GM19099 (cell line): ENCODE results near the gene CPB2.

Source experiments
- POLR2A ChIP-seq: IDR thresholded peaks from 3 replicates; pipeline ENCODE4 v1.6.1; 2011; ENCODE audit warnings: low read depth; ENCODE audit not compliant: insufficient read length; ENCODE audit errors: extremely low read depth

Gene CPB2

DNA sequence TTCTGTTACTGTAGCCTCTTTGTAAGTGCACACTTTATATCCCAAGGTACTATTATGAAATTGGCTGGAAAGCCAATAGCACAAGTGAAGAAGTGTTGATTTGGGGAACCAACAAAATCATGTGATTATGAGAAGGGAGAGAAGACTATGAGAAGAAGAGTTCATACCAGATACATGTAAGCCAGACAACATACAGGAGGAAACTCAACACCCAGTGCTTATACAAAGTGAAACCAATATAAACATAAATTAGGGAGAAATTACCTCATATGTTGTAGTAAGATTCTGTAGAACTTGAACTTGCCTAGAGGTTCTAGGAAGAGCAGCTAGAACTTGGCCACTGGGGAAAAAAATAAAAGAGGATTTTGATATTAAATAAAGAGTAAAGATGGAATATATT is 17.4 kb downstream of the CPB2 start:
- no peak for TF ChIP-seq POLR2A

DNA sequence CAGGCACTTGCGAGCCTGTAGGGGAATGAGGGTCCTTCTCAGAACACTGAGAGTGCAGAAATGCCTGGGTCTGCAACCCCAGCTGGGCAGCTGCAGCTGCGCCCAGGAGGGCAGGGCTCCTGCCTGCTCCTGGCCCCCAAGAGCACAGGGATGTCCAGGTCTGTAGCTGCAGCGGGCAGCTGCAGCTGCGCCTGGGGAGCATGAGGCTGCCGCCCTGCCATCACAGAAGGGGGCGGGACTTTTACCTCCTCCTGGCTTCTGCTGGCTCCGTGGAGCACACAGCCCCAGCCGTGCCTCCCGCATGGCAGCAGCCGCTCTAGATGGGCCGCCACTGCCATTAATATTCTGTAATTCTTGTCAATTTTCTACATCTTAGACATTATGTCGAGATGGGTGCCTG is 17.8 kb downstream of the CPB2 start:
- no peak for TF ChIP-seq POLR2A

DNA sequence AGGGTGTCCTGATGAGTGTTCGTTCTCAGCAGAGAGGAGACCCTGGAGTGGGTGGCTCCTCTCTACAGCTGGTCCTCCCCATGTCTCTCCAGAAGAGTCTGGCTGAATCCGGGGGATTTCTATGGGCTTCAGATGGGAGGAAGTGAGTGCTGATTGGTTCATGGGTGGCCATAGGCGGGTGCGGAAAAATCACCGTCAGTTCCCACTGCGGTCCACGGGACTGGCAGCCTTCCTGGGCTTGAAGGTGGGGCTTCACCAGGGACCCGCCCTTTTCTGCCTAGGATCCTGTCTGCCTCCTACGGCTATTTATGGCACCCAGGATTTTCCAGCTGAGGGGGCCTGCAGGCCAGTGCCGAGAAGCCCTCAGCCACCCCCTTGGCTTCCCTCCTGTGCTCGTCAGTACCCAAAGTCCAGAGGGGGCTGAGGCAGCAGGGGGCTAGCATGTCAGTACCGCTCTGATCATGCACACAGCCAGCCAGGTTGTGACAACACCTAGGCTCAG is 18.4 kb downstream of the CPB2 start:
- TF ChIP-seq POLR2A: no peak

DNA sequence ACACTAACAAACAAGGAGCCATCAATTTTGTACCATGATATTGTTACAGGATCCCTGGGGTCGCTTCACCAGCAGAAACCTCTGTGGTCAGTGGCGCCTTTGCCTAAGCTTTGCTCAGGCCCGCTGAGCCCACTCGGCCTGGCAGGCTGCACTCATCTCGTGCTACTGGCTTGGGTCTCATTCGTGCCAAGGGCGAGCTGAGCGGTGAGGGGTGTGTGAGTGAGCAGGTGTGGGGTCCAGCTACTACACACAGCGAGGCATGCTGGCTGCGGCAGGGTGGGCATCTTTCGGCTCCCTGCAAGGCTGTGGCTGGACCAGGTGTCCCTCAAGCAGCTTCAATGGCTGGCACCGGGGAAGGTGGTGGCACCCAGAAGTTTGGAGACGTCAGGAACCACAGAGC is 19.1 kb downstream of the CPB2 start:
- TF ChIP-seq POLR2A: no peak

DNA sequence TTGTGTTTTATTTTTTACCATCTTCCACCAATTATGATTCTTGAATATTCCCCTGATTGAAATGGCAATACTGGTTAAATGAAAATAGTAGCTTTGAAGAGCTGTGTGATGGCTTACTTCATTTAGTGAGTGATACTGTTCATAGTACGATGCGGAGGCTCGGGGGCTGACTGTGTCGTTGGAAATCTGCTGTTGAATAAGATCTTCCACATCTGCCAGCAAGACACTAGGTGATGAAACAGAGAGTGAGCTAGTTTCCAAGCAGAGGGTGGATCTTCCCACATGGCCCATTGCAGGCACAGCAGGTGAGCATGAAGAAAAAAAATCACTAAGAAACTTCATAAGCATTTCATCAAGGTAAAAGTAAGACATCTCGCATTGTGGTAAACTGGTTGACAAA is 22.5 kb downstream of the CPB2 start:
- TF ChIP-seq POLR2A: no peak

DNA sequence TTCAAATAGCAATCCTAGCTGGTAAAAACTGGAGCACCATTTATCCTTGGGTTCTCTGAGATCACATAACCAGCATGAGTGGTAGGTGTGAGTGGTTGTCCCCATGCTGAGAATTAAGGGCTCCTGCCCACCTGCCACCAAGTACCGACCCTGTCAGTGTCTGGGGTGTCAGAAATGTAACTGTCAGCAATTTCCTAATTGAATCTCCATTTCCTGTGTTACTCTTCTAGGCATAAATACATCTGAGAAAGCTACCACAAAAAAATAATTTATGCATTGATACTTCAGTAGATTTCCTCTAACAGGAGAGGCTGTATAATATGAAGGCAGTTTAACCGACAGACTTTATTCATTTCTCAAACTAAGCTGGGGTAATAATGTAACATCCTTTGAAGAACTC is 25.1 kb downstream of the CPB2 start:
- TF ChIP-seq POLR2A: no peak

DNA sequence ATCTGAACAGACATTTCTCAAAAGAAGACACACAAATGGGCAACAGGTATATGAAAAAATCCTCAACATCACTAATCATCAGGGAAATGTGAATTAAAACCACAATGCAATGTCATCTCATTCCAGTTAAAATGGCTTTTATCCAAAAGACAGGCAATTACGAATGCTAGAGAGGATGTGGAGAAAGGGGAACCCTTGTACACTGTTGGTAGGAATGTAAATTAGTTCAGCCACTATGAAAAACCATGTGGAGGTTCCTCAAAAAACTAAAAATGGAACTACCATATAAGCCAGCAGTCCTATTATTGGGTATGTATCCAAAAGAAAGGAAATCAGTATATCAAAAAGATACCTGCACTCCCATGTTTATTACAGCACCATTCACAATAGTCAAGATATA is 27.6 kb downstream of the CPB2 start:
- no peak for TF ChIP-seq POLR2A

DNA sequence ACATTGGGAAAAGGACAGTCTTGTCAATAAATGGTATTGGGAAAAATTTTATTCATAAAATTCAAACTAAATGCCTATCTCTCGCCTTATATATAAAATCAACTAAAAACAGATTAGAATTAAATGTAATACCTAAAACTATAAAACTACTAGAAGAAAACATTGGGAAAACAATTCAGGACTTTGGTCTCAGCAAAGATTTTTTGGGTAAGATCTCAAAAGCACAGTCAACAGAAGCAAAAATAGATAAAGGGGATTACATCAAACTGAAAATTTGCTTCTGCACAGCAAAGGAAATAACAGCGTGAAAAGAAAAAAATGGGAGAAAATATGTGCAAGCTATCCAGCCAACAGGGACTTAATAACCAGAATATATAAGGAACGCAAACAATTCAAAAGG is 28.0 kb downstream of the CPB2 start:
- no peak for TF ChIP-seq POLR2A

DNA sequence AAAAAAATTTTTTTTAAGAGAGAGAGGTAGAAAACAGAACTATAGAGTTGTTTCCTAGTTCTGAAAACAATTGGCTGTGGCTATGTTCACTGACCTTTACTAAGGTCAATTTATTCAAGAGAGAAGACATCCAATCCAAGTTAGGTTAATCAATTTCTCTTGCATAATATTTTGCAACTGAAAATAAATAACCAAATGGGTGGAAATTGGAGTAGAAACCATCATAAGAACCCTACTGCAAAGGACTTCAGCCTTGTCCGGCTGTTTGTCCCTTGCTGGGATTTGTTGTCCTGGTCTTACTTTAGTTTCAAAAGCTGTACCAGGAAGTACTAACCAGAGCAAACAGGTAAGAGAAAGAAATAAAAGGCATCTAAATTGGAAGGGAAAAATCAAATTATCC is 29.0 kb downstream of the CPB2 start:
- TF ChIP-seq POLR2A: no peak

DNA sequence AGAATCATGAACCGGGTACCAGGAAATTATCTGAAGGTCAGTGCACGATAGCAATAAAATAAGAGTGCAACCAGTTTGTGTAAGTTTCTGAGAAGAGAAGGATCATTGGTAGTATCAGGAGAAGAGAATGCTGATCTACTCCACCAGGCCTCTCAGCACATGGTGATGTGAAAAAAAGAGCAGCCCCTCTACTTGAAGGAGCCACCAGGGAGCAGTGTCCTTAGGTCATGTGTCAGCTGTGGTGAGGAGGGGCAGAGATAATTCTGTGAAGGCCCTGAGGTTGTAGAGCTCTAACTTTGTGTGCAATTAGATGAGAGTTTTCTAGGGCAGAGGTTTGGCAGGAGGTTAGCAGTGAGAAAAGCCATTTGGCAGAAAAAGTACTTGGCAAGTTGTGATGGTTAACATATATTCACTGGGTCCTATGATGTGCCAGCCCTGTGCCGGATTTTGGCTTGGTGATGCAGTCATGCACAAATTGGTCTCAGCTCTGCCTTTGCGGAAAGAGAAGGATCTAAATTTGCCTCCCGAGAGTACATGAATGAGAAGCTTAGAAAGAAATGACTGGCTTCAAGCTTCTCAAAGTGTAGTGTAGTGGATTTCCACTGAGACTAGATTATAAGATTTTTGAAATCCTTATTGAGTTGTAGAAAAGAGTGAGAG is 33.1 kb downstream of the CPB2 start:
- TF ChIP-seq POLR2A: no peak

DNA sequence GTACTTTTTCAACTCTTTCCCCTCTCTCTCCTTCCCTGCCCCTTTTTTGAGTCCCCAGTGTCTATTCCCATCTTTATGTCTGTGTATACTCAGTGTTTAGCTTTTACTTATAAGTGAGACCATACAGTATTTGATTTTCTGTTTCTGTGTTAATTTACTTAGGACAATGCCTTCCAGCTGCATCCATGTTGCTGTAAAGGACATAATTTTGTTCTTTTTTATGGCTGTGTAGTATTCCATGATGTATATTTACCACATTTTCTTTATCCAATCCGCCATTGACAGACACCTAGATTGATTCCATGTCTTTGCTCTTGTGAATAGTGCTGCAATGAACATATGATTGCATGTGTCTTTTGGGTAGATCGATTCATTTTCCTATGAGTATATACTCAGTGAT is 41.5 kb downstream of the CPB2 start:
- TF ChIP-seq POLR2A: no peak

DNA sequence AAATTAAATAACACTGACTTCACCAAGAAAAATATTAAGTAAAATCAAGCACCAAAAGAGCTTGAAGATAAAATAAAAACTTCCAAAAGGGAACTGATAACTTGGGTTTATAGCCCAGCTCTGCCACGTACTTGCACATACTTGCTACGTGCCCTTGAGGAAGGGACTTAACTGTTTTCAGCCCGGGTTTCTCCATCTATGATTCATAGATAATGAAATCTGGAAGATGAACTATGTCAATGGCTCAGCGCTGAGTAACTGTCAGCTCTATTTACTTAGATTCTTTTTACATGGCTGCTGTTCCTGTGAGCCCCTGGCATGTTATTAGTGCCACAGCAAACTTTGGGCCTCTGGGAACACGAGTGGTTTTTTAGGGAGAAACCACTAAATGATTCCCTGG is 42.6 kb downstream of the CPB2 start:
- TF ChIP-seq POLR2A: no peak

DNA sequence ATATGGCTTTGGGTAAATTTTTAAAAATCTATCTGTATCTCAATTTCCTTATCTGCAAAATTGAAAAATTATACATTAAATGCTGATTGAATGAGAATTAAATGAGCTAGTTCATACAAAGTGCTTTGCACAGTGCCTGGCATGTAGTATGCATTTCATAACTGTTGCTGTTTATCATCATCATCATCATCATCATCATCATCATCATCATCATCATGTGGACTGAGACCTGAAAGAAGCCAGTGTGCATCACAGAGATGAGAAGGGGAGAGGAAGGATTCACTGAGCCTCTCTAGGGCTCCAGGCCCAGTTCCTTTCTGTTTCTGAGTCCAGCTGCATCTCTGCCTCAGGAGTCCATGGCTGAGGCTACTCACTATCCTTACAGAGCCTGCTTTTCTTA is 45.4 kb downstream of the CPB2 start:
- no peak for TF ChIP-seq POLR2A

DNA sequence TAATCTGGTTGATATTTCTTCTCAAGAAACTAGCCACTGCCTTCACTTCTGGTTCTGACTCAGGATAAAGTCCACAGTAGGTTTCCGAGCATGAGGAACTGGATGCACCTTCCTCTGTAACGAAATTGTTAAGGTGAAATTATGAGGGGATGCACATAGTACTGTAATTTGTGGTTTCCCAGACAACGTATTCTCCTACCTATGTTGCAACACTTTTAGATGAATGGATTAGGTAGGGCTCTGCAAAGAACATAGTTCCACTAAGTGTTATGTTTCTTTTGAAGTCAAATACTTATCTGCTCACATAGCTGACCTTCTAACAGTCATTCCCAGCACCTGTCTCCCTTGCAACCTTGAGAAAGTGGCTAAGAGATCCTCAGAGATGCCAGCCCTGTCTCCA is 46.6 kb downstream of the CPB2 start:
- TF ChIP-seq POLR2A: no peak

DNA sequence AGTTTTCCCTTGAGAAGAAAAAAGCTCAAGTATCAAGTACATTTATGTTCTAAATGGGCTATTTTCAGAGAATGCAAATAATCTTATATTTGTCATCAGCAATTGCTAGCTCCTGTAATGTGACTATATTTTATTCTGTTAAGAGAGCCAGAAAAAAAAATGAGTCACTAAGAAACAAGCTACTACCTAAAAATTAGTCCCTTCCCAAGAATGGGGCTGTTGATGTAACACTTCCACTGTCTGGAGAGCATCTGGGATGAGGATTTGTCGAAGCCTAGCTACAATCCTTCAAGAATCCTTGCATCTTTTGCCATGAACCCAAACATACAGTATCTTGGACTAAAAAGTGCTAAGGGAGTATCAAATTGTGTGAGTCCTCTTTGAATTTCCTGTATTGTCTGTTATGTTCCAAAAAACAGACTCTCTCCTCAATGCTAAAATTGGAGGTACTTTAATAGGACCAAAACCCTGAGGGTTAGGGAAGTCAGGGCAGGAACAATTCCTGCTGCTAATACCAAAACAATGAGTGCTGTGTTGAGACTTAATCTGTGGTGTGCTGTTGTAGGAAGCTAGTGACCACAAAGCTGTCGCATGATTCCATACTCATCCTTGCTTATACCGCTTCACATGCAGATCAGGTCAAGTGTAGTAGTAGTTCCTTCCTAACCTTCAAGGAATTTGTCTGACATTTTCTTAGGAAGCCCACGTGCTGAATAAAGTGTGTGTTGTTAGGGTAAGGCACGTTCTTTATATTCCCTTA is 47.4 kb downstream of the CPB2 start:
- TF ChIP-seq POLR2A: no peak
